HG03196 (cell line): ENCODE measurements around the gene NRXN3.

ENCODE experiments used
- ATAC-seq: cut with Tn5 transposase; IDR thresholded peaks from one replicate; pipeline ENCODE4 v1.9.1; 2021; ENCODE audit not compliant: unreplicated experiment

The NRXN3 gene

DNA sequence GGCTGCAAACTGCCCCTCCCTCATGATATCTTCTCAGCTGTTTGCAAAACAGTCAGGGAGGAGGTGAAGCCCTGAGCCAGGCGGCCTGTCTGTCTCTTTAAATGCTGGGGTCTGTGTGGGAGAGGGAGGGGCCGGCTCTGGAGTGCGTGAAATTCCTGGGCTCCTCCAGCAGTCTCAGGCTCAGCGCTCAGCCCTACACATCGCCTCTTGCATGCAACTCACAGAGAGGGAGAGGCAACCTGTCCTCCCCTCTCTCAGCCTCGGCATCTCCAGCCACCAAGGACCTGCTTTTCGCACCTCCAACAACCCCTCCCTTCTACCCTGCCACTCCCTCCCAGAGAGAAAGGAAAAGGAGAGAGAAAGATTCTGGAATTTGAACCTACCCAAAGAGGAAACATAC lies at the start of gene NRXN3:
NRXN3 (plus strand) TSS at position 171 of the 400 bp plus-strand sequence. CDS start 72,721 bp downstream, outside the sequence.
- no peak for ATAC-seq

DNA sequence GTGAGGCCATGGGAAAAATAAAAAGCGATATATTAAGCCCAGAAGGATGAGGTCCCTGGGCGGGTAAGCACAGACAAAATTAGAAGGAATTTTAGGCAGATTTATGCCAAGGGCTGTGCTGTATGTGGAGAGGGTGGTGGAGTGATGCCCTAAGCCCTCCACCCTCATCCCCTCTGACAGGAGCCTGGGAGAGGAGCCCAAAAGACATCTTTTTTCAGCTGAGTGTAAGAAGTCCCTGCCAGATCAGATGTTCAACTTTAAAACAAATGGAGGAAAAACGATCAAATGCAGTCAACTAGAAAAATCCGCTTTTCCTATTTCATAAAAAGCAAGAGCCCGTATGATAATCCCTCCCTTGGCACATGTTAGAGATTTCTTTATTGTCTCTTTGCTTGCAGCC lies 47.7 kb upstream of the NRXN3 start:
- no peak for ATAC-seq

DNA sequence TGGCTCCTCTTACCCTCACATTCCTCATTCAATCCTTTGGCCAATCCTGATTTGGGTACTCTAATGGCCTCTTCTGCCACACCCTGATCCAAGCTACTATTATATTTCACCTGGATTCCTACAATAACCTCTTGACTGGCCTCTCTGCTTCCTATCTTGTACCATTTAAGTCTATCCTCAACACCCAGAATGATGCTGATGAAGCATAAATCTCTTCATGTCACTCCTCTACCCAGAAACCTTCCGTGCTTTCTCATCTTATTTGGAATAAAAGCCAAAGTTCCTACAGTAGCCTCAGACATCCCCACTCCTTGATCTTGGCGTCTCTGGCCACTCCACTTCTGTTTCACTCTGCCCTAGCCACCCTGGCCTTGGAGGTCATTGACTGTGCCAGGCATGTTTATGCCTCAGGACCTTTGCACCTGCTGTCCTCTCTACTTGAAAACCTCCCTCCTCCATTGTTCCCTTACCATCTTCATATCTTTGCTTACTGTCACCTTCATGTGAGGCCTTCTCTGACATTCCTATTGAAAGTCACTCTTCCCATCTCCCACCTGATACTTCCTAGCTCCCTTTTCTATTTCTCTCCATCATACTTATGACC lies 46.4 kb upstream of the NRXN3 start:
- ATAC-seq, result no peak

DNA sequence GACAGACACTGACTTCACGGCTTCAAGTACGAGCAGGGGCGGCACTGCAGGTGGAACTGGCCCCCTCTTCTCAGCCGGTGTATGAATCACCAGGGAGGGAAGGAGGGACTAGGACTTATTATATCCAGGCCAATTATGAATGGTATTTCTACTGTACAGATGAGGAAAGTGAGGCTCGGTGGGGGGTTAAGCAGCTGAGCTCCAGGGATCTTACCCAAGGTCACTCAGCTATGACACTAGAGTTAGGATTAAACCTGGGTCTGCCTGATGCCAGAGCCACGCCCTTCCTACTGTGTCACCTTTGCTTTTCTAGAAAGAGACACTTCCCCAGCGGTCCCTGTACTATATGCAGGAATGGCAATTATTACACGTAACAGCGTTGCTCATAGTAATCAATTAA lies 42.2 kb upstream of the NRXN3 start:
- ATAC-seq, result no peak

DNA sequence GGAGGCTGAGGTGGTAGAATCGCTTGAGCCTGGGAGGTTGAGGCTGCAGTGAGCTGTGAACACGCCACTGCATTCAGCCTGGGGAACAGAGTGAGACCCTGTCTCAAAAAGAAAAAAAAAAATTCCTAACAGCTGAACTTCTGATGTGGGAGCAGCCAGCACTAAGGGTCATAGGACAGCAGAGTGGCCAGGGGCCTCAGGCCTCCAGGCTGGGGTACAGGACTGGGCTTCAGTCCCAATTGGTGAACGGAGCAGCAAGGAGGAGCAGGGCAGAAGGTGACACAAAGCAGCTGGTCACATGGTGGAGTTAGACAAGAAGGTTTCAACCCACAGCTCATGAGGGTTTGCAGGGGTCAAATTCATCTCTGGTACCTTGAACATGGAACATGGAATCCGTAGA lies 40.8 kb upstream of the NRXN3 start:
- ATAC-seq, result no peak

DNA sequence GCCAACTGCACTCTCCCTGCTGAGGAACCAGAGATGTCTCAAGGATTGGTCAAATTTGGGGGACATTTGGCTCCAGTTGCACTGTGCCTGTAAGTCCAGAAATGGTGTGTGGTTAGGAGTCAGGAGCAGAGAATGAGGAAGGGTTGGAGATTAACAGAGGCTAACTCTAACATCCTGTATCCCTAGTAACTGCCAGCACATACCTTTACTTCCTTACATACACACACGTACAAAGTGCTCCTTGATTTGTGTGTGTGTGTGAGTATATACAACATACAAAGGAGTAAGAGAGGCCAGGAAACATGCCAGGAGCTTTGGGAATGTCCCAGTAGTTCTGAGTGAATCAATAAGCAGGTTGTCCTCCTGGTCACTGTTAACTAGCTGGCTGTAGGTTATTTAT lies 39.8 kb upstream of the NRXN3 start:
- no peak for ATAC-seq

DNA sequence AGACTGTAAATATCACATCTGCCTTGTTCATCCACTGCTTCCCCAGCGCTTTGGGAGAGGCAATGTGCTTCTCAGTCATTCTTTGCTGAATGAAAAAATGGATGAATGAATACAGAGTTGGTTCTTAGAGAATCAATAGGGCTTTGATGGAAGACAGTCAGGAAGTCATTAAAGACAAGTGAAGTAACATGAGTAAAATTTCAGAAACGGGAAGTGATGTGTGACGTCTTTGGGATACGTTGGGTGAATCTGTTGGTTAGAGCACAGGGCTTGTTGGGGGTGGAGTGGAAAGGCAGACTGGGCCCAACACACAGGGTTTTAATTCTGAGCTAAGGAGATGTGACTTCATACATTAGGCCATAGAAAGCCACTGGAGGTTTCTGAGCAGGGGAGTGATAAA lies 39.0 kb upstream of the NRXN3 start:
- no peak for ATAC-seq

DNA sequence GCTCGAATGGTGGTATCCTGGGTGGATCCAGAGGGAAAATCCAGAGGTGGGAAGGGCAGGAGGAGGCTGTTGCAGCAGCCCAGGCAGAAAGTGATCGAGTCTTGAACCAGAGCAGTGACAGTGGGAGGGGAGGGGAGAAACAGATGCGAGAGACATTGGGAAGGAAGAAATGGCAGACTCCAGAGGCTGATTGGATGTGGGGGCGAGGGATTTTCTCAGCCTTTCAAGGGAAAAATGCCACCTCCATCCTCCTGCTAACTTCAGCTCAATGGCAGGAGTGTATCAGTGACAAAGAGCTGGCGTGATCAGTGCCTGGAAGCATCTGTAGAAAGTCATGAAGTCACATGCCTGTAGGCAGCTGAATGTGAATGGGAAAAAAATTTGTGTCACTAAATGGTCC lies 38.6 kb upstream of the NRXN3 start:
- ATAC-seq, result no peak

DNA sequence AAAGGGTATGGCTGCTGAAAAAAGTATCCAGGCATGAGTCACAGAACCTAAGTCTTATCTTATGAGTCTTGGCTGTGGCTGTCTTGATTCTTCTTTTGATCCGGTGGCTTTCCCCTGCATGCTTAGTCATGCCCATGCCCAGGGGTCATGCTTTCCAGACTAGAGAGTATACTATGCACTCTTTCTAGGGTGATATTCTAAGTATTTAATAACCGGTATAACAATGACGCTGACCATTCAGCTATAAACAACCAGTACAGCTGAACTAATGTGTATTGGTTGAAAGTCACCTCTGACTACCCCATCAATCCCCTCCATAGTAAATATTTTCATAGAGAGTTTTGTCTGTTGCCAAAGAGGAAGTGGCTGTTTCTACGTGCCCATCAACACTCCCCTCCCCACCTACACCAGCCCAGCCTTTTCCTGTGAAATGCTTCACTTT lies 34.7 kb upstream of the NRXN3 start:
- ATAC-seq, result no peak

DNA sequence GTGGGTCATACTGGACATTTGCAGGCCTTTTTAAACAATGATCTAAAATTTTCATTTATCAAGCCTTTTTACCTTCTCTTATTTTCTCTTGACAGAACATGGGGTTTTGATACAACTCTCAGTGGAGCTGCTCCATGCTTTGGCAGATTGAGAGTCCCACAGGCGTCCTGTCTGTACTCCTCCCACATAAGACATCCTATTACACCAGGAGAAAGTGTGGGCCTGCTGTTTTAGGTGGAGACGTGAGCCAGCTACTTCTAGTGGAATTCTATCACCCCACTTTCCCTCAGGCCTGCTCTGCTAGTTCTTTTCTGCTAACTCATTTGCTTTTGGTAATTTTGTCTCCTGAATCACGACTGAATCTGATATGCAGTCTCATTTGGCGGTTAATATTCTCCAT lies 33.5 kb upstream of the NRXN3 start:
- ATAC-seq, result no peak

DNA sequence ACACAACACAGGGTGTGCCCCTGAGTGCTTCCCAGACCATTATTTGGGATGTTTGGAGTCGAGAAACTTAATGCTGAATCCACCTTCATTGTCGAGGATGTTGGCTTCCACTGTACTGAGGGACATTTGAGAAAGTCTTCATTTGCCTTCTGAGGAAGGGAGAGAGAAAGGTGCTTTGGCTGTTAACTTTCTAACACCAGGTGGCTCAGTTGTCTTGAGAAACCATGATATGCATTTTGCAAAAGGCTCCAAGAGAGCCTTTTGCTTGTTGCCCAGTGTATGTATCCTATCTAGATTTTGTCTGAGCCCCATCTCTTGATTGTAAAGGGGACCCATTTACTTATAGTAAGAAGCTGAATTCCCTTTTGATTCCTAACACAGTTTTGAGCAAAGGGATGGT lies 28.6 kb upstream of the NRXN3 start:
- ATAC-seq, result no peak

DNA sequence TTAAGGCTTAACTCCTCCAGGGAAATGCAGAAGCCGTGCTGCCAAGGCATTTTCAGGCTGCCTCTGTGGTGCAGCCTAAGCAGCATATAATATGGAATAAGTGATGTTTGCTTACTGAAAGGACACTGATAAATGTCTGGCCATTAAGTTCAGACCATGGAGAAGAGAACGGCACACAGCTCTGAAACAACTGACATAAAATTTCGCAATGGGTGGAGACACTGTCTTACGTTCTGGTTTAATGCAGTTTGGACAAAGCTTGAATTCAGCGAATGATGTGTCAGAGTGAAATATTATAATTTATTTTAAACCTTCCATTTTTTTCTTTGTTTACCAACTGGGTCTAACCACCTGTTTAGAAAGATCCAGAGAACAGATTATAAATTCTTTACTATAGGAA lies 27.2 kb upstream of the NRXN3 start:
- ATAC-seq, result no peak

DNA sequence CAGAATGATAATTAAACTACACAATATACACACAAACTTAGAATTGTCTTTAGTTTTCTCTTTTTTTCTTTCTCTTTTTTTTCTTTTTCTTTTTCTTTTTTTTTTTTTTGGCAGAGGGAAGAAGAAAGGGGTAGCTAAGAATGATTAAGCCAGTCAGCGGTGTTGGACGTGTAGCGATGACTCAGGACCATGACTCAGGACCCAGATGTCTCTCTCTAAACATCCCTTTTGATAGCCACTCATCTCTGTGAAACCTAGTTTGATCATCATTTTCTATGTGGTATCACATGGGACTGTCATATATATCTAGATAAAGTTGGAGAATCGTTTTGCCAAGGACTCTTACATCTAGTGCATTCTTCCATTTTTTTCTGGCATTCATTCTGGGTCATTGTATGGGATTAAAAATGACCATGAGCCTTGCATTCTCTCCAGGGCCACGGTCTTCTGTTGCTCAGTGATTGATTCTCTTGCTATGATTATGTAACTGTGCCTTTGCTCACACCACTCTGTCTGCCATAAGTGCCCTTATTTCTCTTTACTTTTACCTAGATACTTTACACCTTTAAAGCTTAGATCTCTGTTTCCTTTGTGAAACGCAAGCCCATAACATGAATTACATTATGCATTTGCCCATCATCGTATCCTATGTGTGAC lies 26.6 kb upstream of the NRXN3 start:
- ATAC-seq, result no peak

DNA sequence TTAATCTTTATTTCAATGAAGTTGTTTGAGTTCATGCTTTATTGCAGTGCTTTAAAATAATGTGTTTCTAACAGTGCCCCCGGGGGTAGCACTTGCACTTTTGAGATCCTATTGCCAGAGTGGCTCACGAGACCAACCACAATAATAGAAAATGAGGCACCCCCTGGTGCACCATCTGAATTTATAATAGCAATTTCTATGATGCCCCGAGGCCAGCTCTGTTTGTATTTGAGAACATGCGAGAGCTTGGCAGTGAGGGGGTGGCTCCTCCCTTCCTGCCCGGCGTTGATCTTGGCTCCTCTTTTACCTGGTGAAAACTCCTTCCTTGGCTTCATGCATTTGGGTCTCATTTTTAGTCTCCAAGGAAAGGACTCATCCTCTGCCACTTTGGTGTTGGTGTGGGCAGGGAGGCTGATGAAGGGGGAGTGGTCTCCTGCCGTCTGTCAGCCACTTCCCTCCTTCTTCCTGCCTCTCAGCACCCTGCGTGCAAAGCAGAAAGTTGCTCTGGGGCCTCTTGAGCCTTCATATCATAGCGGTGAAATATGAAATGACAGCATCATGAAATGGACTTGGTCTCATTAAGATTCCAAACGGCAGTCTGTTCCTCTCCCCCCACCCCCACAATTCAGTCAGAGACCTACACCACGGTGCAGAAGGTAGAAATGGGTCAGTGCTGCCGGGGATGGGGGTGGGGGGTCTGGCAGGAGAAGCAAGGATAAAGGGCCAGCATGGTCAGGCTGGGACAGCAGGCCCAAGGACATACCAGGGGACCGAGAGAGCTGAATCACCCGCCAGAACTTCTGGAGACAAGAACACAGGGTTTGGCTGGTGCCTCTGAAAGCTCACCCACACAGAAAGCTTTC lies 17.7 kb upstream of the NRXN3 start:
- ATAC-seq, result no peak

DNA sequence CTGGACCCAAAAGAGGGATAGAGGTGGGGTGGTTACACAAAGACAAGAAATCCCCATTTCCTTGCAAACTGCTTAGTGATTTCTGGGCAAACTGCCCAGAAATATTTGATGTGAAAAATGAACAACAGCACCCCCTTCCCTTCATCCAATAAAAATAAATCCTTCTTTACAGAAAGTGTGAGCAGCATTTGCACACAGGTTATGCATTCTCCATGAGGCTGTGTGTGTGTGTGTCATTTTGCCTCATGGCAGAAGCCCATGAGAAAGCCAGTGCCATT lies 17.2 kb upstream of the NRXN3 start:
- ATAC-seq, result no peak

DNA sequence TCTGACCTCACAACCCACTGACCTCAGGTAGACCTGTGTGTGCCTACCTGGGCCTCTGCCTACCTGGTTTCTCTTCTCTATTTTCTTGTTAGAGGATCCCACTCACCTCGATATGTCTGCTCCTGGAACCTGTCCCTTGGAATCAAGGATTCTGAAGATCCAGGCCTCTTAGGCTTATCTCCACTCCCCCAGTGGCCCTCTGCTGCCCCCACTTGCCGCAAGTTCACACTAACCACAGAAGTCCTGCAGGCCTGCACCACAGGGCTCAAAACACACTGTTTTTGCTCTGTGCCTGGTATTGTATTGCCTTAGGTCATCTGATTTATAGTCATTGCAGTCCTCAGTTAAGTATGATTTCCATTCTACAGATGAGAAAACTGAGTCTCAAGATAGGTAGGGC lies 15.3 kb upstream of the NRXN3 start:
- ATAC-seq, result no peak

DNA sequence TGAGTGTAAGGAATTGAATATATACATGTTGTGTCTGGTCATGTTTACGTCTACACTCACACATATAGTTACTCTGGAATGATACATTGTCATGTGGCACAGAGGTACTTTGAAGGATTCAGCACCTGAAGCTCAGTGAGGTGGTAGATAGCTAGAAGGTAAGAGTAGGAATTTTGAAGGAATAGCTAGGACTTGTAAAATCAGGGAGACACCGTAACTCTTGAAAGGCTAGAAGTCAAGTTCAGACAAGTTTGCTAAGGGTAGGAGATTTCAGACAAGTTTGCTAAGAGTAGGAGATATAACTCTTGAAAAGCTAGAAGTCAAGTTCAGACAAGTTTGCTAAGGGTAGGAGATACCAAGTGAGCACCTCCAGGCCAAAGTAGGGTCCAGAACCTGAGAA lies 14.0 kb upstream of the NRXN3 start:
- ATAC-seq, result no peak

DNA sequence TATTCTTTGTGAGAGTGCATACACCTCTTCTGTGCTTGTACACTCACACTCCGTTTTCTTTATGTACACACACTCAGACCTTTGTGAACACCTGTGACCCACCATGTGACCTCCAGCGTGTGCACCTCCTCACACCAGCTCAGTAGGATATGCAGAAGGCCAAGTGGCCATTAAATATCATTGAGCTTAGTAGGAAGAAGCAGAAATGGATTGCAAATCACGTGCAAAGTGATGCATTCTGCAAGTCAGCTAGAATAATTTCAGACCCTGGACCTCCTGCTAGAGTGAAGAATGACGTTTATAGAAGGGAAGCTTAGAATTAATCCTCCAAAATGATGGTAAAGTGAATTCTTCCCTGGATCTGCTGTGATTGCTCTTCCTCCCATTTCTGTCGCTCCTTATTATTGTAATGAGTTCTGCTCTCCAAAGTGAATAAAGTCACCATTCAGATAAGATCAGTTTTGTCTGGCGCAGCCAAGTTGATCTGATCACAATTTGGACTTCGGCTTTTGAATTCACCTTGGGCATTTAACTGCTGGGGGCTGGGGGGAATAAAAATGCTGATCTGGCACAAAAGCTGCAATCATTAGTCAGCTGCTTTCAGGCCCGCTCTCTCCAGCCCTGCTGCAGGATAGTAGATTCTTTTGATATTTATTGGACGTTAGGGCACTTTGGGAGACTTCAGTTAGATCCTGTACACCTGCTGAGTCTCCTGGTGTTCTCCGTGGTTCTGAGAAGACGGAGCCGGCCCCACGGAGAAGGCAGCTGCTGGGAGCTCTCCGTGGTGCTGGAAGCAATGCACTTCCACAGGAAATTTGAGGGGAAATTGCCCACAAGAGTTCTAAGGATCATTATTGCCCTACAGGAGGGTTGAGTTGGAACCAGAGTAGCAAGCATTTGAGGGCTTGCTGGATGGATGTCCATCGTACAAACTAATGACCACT lies 12.4 kb upstream of the NRXN3 start:
- ATAC-seq, result no peak

DNA sequence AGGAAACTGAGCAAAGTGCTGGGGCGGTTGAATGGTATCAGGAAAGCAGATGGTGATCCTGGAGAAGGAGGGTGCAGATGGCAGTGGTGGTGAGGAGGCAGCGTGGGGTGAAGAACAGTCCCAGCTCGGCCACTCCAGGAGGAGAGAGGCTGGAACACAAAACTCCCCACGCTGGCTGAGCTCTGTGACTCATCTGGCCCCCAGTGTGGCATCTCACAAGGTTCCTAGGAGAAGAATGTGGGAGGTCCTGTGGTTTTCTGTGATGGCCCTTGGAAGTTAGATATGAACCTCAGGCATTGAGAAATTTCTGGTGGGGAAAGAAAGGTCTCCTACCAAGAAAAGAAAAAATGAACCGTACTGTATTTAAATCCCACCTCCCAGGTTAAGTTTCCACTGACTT lies 8.0 kb upstream of the NRXN3 start:
- no peak for ATAC-seq

DNA sequence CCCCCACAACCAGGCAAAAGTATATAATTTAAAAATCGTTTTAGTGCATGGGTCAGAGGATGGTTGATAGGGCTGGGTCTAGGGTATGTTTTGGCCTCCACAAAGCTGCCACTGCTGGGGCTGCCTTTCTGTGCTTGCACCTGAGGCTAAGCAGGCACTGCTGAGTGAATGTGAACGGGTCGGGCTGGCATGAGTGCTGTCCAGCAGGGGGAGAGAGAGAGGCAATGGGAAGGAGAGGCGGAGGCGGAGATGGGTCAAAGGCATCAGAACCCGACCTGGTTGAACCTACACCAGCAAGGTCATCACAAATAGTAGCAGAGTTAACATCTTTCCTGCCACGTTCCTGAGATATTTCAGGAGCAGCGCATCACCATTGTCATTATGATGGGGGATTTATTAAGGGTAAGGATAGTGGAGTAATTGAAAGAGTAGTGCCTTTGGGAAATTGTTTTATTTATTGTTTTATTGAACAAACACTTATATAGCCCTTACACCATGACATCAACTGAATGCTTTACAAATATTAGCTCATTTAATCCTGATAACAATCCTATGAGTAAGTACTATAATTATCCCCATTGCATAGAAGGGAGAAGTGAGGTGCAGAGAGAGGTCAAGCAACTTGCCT lies 5.8 kb upstream of the NRXN3 start:
- ATAC-seq, result no peak

DNA sequence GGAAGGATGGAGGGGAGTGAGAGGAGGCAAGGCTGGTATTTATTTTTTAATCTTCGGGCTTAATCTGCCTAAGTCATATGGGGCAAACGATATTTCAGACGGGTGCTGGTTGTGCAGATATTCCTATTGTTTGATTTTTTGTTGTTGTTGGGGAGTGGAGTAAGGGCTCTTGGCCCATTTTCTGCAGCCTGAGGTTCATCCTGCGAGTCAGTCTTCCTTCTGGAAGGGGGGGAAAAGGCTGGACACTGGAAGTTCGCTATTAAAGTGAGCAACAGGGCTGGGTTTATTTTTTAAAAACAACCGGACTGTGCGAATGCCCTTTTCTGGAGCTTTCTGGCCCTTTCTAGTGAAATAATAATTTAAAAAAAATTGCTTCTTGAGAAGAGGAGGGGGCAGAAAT lies 2.3 kb downstream of the NRXN3 start:
- no peak for ATAC-seq
